K562 (cell line): Measurements from ENCODE around the gene SPDEF. TPM values are rescaled to one million over a fixed set of nuclear protein-coding genes. Genes with fewer than 3 reads are reported as not detected.

Source experiments
- ATAC-seq: fragments of 200-7000 bp; cut with Tn5 transposase; 3 replicates; pipeline ENCODE4 v1.9.1; 2020; ENCODE audit warnings: moderate library complexity
- BruUV-seq: library from RNA; stranded (reverse); fragments of 400-500 nt; replicated peaks from 2 replicates; lab custom pipeline; 2021; lab: Mats Ljungman, UMichigan
- CTCF ChIA-PET: fragments of 300-600 bp; formaldehyde crosslinking; extraction: SDS; loops from one replicate; lab custom pipeline; 2021; ENCODE audit warnings: low intra/inter-chr PET ratio; lab: Yijun Ruan, JAX
- POLR2A ChIA-PET: fragments of 300-600, 350-650 bp; sonication (Branson Sonifier 250); formaldehyde crosslinking; extraction: SDS; loops from one replicate; lab custom pipeline; 2021; ENCODE audit warnings: antibody characterized with exemption, inconsistent platforms; lab: Yijun Ruan, JAX
- DNase-seq, 4 experiments: peaks; one replicate each; pipeline versions ENCODE4 v3.0.0 to v3.0.0-alpha.2; 2011 to 2018; ENCODE audit warnings: low spot score in 3 of 4, mixed read lengths in 3 of 4; ENCODE audit errors: extremely low read depth in 1 of 4
- FAIRE-seq: peaks from 2 replicates; lab custom pipeline; 2011; peaks lifted over from hg19 to GRCh38; lab: Jason Lieb, UNC
- H2AFZ ChIP-seq: 2 replicates; pipeline ENCODE4 v1.6.0; 2011; ENCODE audit warnings: low read depth, low read length, control low read depth, inconsistent platforms
- H3K27ac ChIP-seq: fragments of 200-600 bp; 3 replicates; pipeline ENCODE4 v1.8.0; 2011; ENCODE audit warnings: low read depth, mild to moderate bottlenecking, control low read depth, inconsistent platforms, low read length, moderate library complexity, mixed read lengths; ENCODE audit errors: extremely low read depth
- H3K27me3 ChIP-seq, 2 experiments: fragments of 300-600 bp in 1 of 2; 2 replicates in 1 of 2; 3 replicates in 1 of 2; pipeline versions ENCODE4 v1.6.0 to v1.8.0; 2011; ENCODE audit warnings: inconsistent platforms in 2 of 2, low read length in 2 of 2, mild to moderate bottlenecking in 1 of 2, mixed read lengths in 1 of 2, moderate library complexity in 1 of 2; ENCODE audit not compliant: control insufficient read depth in 2 of 2, insufficient read depth in 2 of 2
- H3K36me3 ChIP-seq: fragments of 300-600 bp; 3 replicates; pipeline ENCODE4 v1.8.0; 2011; ENCODE audit warnings: mild to moderate bottlenecking, low read length, inconsistent platforms; ENCODE audit not compliant: control insufficient read depth, insufficient read depth
- H3K4me1 ChIP-seq, 2 experiments: fragments of 200-600 bp in 1 of 2; replicated peaks in 1 of 2; 2 replicates in 1 of 2; 3 replicates in 1 of 2; pipeline versions ENCODE4 v1.5.1 to v1.8.0; 2011; ENCODE audit warnings: inconsistent platforms in 2 of 2, low read length in 2 of 2, mild to moderate bottlenecking in 1 of 2, mixed read lengths in 1 of 2, moderate library complexity in 1 of 2; ENCODE audit not compliant: control insufficient read depth in 2 of 2, insufficient read depth in 2 of 2
- H3K4me2 ChIP-seq: 2 replicates; pipeline ENCODE4 v1.6.1; 2011; ENCODE audit warnings: low read length, control low read depth, inconsistent platforms, mixed read lengths; ENCODE audit not compliant: insufficient read depth
- H3K4me3 ChIP-seq: fragments of 200-600 bp; sonication (generic), shearing (Covaris generic); 2 replicates; pipeline ENCODE4 v1.5.1; 2016; ENCODE audit warnings: control low read depth, inconsistent platforms
- H3K79me2 ChIP-seq: fragments of 200-600 bp; 3 replicates; pipeline ENCODE4 v1.8.0; 2011; ENCODE audit warnings: low read length, inconsistent platforms; ENCODE audit not compliant: control insufficient read depth, insufficient read depth
- H3K9ac ChIP-seq, 2 experiments: 2 replicates each; pipeline versions ENCODE4 v1.6.0 to v1.6.1; 2011; ENCODE audit warnings: low read depth in 2 of 2, low read length in 2 of 2, control low read depth in 1 of 2, inconsistent platforms in 1 of 2, mild to moderate bottlenecking in 1 of 2, mixed read lengths in 1 of 2; ENCODE audit not compliant: insufficient read depth in 1 of 2
- H3K9me1 ChIP-seq: one replicate; pipeline ENCODE4 v1.6.0; 2011; ENCODE audit warnings: inconsistent platforms, mild to moderate bottlenecking, low read length, moderate library complexity; ENCODE audit not compliant: control insufficient read depth, insufficient read depth
- H3K9me3 ChIP-seq: replicated peaks from 2 replicates; pipeline ENCODE4 v1.5.1; 2011; ENCODE audit warnings: low read depth, low read length, inconsistent platforms; ENCODE audit not compliant: control insufficient read depth, insufficient read depth
- H4K20me1 ChIP-seq: replicated peaks from 2 replicates; pipeline ENCODE4 v1.6.1; 2011; ENCODE audit warnings: low read length, inconsistent platforms, mixed read lengths; ENCODE audit not compliant: control insufficient read depth, insufficient read depth
- EGR1 ChIP-seq: fragments of 450-650 bp; conservative IDR thresholded peaks from 2 replicates; pipeline ENCODE4 v1.6.1; 2017; ENCODE audit warnings: mild to moderate bottlenecking
- NFATC3 ChIP-seq: fragments of 450-650 bp; IDR thresholded peaks from 2 replicates; pipeline ENCODE4 v1.6.1; 2017; ENCODE audit warnings: mild to moderate bottlenecking
- NONO ChIP-seq, 2 experiments: fragments of 200-400 bp in 1 of 2; fragments of 450-650 bp in 1 of 2; formaldehyde crosslinking in 1 of 2; IDR thresholded peaks; 2 replicates each; pipeline ENCODE4 v1.6.1; 2017; ENCODE audit warnings: low read depth in 2 of 2, mild to moderate bottlenecking in 2 of 2, moderate library complexity in 2 of 2, low read length in 1 of 2
- REST ChIP-seq, 2 experiments: fragments of 450-650 bp; formaldehyde crosslinking in 1 of 2; IDR thresholded peaks; 2 replicates each; pipeline versions ENCODE4 v1.4.0 to v1.6.1; 2014 to 2020; ENCODE audit warnings: mild to moderate bottlenecking in 2 of 2, borderline replicate concordance in 1 of 2, low read depth in 1 of 2
- TCF15 ChIP-seq: fragments of 250-450 bp; sonication (Bioruptor Pico); IDR thresholded peaks from 2 replicates; pipeline ENCODE4 v1.8.0; 2022; ENCODE audit warnings: moderate library complexity, mild to moderate bottlenecking, inconsistent platforms
- ZNF274 ChIP-seq: IDR thresholded peaks from 2 replicates; pipeline ENCODE4 v1.6.1; 2011; ENCODE audit warnings: low read depth, mild to moderate bottlenecking, low read length, moderate library complexity, borderline replicate concordance
- ZNF57 ChIP-seq: fragments of 450-650 bp; formaldehyde crosslinking; IDR thresholded peaks from 2 replicates; pipeline ENCODE4 v1.4.0; 2020; ENCODE audit warnings: mild to moderate bottlenecking, moderate library complexity
- WGBS: fragments of 100-300 bp; shearing (Covaris generic); methylation state at CpG from one replicate; pipeline ENCODE4 v1.1.6; 2016; ENCODE audit warnings: low coverage, mixed read lengths; ENCODE audit not compliant: insufficient coverage; ENCODE audit errors: missing lambda C conversion rate; 5-methylcytosine and 5-hydroxymethylcytosine counted together
- in situ Hi-C: fragments of 300-500 bp; cut with MboI; formaldehyde crosslinking; loops from 4 replicates; pipeline ENCODE4 v1.15.0; 2018; ENCODE audit warnings: inconsistent platforms, mixed read lengths
- intact Hi-C: fragments of 100-400 bp; cut with micrococcal nuclease; formaldehyde crosslinking; loops from 2 replicates; pipeline ENCODE4 v1.14.2; 2022
- polyA plus RNA-seq, 8 experiments: library from polyadenylated mRNA; depleted of rRNA in 4 of 8; stranded (reverse) in 5 of 8; unstranded in 3 of 8; fragments of >200 nt; fragmentation: Nextera tagmentation in 2 of 8; fragmentation: Illumina TruSeq in 1 of 8; extraction: Ambion mirVana in 2 of 8; extraction: Trizol in 1 of 8; gene quantifications; 2 replicates each; pipeline versions ENCODE4 v1.2.1 to v1.2.3, GENCODE V29; 2011 to 2014; ENCODE audit warnings: inconsistent platforms in 1 of 8, missing spikeins in 1 of 8
- total RNA-seq, 7 experiments: library from RNA; depleted of rRNA in 6 of 7; stranded (reverse); fragments of >200 nt in 6 of 7; fragmentation: Illumina TruSeq in 2 of 7; extraction: Trizol in 2 of 7; gene quantifications; 2 replicates each; pipeline versions ENCODE4 v1.2.1 to v1.2.3, GENCODE V29; 2011 to 2021; ENCODE audit warnings: low replicate concordance in 1 of 7
- TF ChIP-seq, protein P1 (sequence below): fragments of 200-800 bp; sonication (Bioruptor generic); IDR thresholded peaks from 2 replicates; pipeline ENCODE4 v1.6.1; 2016; ENCODE audit warnings: missing genetic modification characterization, missing compliant biosample characterization

SPDEF gene
- total and polyA plus RNA-seq, 9 of the 15 experiments (the other 6 are each of a cell fraction or from before 2014, with no cell fraction given), result 0.04 to 0.12 (median 0.11) TPM; not detected in 5

DNA sequence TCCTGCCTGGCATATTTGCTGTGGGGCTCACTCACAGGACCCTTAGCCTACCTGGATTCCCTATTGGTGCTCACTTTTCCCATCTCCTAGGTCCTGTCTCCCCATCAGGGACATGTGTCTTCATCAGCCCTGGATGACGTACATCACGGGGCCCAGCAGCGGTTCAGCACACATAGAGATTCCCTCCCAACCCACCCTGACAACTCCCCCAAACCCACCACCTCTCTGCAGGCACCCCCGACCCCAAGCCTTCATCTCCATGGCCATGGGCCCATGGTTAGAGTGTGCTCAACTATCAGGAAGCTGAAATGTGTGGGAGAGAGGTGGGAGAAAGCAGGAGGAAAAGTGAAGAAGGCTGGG lies 25.4 kb upstream of the SPDEF start:
- Histone ChIP-seq H3K4me3 (no peak overlapping the region), H4K20me1 (peaks cover 12% of the 10 kb centered on the region; the same call in 1 of the 2 replicates), H2AFZ (no peak overlapping the region), H3K9me1 (peaks cover 4% of the 10 kb centered on the region), H3K79me2 (no peaks in the 10 kb centered on the region), H3K9me3 (no peaks in the 10 kb centered on the region), H3K27me3 (no peaks in the 10 kb centered on the region; a peak in 1 of 5 replicates), H3K4me1 (peaks cover 5 to 10% of the 10 kb centered on the region in 2 experiments; a peak in 4 of 5 replicates), H3K4me2 (no peak overlapping the region), H3K9ac (no peak overlapping the region), H3K27ac (no peak overlapping the region), H3K36me3 (peaks cover 5% of the 10 kb centered on the region; the same call in 1 of the 3 replicates)
- ATAC-seq (no peak), DNase-seq (no peak), FAIRE-seq (no peak)
- no TSS peak for BruUV-seq
- WGBS, result 83% methylated on average over 2 of the region's 4 CpGs
- in situ Hi-C loops, result no loop called here
- ChIA-PET CTCF (no interaction called here), POLR2A (interaction anchor here (1.2 to 2.1 kb wide), 3 partner anchors 10 to 19 kb away, joined by 3 to 5 read pairs (median 3); no protein-coding TSS in a partner anchor)
- intact Hi-C loops, result no loop called here
- no peak for TF ChIP-seq EGR1
- no peak for TF ChIP-seq ZNF57 (CRISPR knock-in tag)
- no peak for TF ChIP-seq ZNF274
- TF ChIP-seq, protein P1, sequence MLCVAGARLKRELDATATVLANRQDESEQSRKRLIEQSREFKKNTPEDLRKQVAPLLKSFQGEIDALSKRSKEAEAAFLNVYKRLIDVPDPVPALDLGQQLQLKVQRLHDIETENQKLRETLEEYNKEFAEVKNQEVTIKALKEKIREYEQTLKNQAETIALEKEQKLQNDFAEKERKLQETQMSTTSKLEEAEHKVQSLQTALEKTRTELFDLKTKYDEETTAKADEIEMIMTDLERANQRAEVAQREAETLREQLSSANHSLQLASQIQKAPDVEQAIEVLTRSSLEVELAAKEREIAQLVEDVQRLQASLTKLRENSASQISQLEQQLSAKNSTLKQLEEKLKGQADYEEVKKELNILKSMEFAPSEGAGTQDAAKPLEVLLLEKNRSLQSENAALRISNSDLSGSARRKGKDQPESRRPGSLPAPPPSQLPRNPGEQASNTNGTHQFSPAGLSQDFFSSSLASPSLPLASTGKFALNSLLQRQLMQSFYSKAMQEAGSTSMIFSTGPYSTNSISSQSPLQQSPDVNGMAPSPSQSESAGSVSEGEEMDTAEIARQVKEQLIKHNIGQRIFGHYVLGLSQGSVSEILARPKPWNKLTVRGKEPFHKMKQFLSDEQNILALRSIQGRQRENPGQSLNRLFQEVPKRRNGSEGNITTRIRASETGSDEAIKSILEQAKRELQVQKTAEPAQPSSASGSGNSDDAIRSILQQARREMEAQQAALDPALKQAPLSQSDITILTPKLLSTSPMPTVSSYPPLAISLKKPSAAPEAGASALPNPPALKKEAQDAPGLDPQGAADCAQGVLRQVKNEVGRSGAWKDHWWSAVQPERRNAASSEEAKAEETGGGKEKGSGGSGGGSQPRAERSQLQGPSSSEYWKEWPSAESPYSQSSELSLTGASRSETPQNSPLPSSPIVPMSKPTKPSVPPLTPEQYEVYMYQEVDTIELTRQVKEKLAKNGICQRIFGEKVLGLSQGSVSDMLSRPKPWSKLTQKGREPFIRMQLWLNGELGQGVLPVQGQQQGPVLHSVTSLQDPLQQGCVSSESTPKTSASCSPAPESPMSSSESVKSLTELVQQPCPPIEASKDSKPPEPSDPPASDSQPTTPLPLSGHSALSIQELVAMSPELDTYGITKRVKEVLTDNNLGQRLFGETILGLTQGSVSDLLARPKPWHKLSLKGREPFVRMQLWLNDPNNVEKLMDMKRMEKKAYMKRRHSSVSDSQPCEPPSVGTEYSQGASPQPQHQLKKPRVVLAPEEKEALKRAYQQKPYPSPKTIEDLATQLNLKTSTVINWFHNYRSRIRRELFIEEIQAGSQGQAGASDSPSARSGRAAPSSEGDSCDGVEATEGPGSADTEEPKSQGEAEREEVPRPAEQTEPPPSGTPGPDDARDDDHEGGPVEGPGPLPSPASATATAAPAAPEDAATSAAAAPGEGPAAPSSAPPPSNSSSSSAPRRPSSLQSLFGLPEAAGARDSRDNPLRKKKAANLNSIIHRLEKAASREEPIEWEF, result no peak
- TF ChIP-seq NFATC3, result no peak
- TF ChIP-seq NONO (IDR thresholded peaks at IDR 0.05; ENCODE audit: low read depth in 2 of 2, low read length in 1 of 2), result no peak
- TF ChIP-seq REST (IDR thresholded peaks at IDR 0.05; ENCODE audit: borderline replicate concordance), result no peak
- TF ChIP-seq REST (CRISPR knock-in tag; IDR thresholded peaks at IDR 0.05; ENCODE audit: low read depth), result no peak
- TF ChIP-seq TCF15 (CRISPR knock-in tag), result no peak
